ENCODE measurements around the gene C12orf43.
A peak's percentile ranks its signal among the peaks of the same experiment; 100 is the strongest.

The C12orf43 gene

GRCh38 chr12:121034616-121035305, 18.5 kb upstream of the C12orf43 start:
- DNase-seq (ENCODE audit: low read depth), result no peak

GRCh38 chr12:121033625-121034349, 17.5 kb upstream of the C12orf43 start:
- H3K4me3 ChIP-seq (ENCODE audit: low read depth, low read length), result no peak overlapping the region
- TF ChIP-seq CTCF (IDR thresholded peaks at IDR 0.05; ENCODE audit: low read depth, low read length) (no peak), MYC (IDR thresholded peaks at IDR 0.05; ENCODE audit: low read depth, low read length) (no peak), MAX (IDR thresholded peaks at IDR 0.05; ENCODE audit: low read depth, low read length) (no peak), POLR2A (IDR thresholded peaks at IDR 0.05; ENCODE audit: extremely low read depth, insufficient read length) (no peak)
- DNase-seq (ENCODE audit: low read depth), result peak; percentile 70

More at GRCh38 chr12:121034616-121035305, 18.5 kb upstream of the C12orf43 start:
- no peak overlapping the region for H3K4me3 ChIP-seq (ENCODE audit: low read depth, low read length)
- no peak for TF ChIP-seq MAX (IDR thresholded peaks at IDR 0.05; ENCODE audit: low read depth, low read length)
- TF ChIP-seq MYC (IDR thresholded peaks at IDR 0.05; ENCODE audit: low read depth, low read length), result no peak
- no peak for TF ChIP-seq CTCF (IDR thresholded peaks at IDR 0.05; ENCODE audit: low read depth, low read length)

- TF ChIP-seq MYC (IDR thresholded peaks at IDR 0.05; ENCODE audit: low read depth, low read length) (no peak), MAX (IDR thresholded peaks at IDR 0.05; ENCODE audit: low read depth, low read length) (no peak), POLR2A (IDR thresholded peaks at IDR 0.05; ENCODE audit: extremely low read depth, insufficient read length) (no peak), CTCF (IDR thresholded peaks at IDR 0.05; ENCODE audit: low read depth, low read length) (no peak)
- DNase-seq (ENCODE audit: low read depth), result no peak
- no peak overlapping the region for H3K4me3 ChIP-seq (ENCODE audit: low read depth, low read length)
Observed at GRCh38 chr12:121030576-121031212, 14.4 kb upstream of the C12orf43 start.

GRCh38 chr12:121026274-121027045, 10.2 kb upstream of the C12orf43 start:
- peak; percentile 74 for DNase-seq (ENCODE audit: low read depth)
- no peak for TF ChIP-seq MYC (IDR thresholded peaks at IDR 0.05; ENCODE audit: low read depth, low read length)
- no peak for TF ChIP-seq MAX (IDR thresholded peaks at IDR 0.05; ENCODE audit: low read depth, low read length)
- no peak for TF ChIP-seq POLR2A (IDR thresholded peaks at IDR 0.05; ENCODE audit: extremely low read depth, insufficient read length)
- TF ChIP-seq CTCF (IDR thresholded peaks at IDR 0.05; ENCODE audit: low read depth, low read length), result no peak
- no peak overlapping the region for H3K4me3 ChIP-seq (ENCODE audit: low read depth, low read length)

- H3K4me3 ChIP-seq (ENCODE audit: low read depth, low read length), result no peak overlapping the region
- TF ChIP-seq MYC (IDR thresholded peaks at IDR 0.05; ENCODE audit: low read depth, low read length) (no peak), POLR2A (IDR thresholded peaks at IDR 0.05; ENCODE audit: extremely low read depth, insufficient read length) (no peak), CTCF (IDR thresholded peaks at IDR 0.05; ENCODE audit: low read depth, low read length) (no peak), MAX (IDR thresholded peaks at IDR 0.05; ENCODE audit: low read depth, low read length) (no peak)
- no peak for DNase-seq (ENCODE audit: low read depth)
Observed at GRCh38 chr12:121025442-121026226, 9.3 kb upstream of the C12orf43 start.
